HepG2 (cell line): ENCODE data around the gene EBPL. TPM values are rescaled to one million over a fixed set of nuclear protein-coding genes. Genes with fewer than 3 reads are reported as not detected.

Experiments
- AKAP8 ChIP-seq: sonication (generic); formaldehyde crosslinking; IDR thresholded peaks from 2 replicates; pipeline ENCODE4 v1.5.1; 2020; ENCODE audit warnings: mild to moderate bottlenecking, missing genetic modification reagents
- ATAD3A ChIP-seq: sonication (generic); formaldehyde crosslinking; IDR thresholded peaks from 2 replicates; pipeline ENCODE4 v1.4.0; 2020; ENCODE audit warnings: missing genetic modification reagents
- CBFB ChIP-seq: sonication (generic); formaldehyde crosslinking; IDR thresholded peaks from 2 replicates; pipeline ENCODE4 v1.4.0; 2020; ENCODE audit warnings: missing genetic modification reagents
- EP300 ChIP-seq, 3 experiments: sonication (generic) in 1 of 3; formaldehyde crosslinking in 1 of 3; IDR thresholded peaks; 2 replicates each; pipeline versions ENCODE4 v1.5.1 to v1.6.1; 2011 to 2020; ENCODE audit warnings: low read depth in 2 of 3, low read length in 2 of 3, borderline replicate concordance in 1 of 3, improper control_type of control experiment in 1 of 3, mild to moderate bottlenecking in 1 of 3, missing genetic modification reagents in 1 of 3, moderate library complexity in 1 of 3
- ESRRA ChIP-seq: sonication (generic); formaldehyde crosslinking; IDR thresholded peaks from 2 replicates; pipeline ENCODE4 v1.5.1; 2020; ENCODE audit warnings: mild to moderate bottlenecking, low read depth, missing genetic modification reagents
- FOXK1 ChIP-seq: sonication (generic); formaldehyde crosslinking; IDR thresholded peaks from 2 replicates; pipeline ENCODE4 v1.4.0; 2020; ENCODE audit warnings: low read depth, missing genetic modification reagents, borderline replicate concordance
- GFI1 ChIP-seq: sonication (generic); formaldehyde crosslinking; IDR thresholded peaks from 2 replicates; pipeline ENCODE4 v1.5.0; 2020; ENCODE audit warnings: missing genetic modification reagents, mild to moderate bottlenecking, borderline replicate concordance
- HNRNPL ChIP-seq: fragments of 200-400 bp; formaldehyde crosslinking; IDR thresholded peaks from 2 replicates; pipeline ENCODE4 v1.6.1; 2017; ENCODE audit warnings: mild to moderate bottlenecking, low read depth, low read length
- MTF2 ChIP-seq: sonication (generic); formaldehyde crosslinking; IDR thresholded peaks from 2 replicates; pipeline ENCODE4 v1.5.0; 2020; ENCODE audit warnings: missing genetic modification reagents, borderline replicate concordance
- MZF1 ChIP-seq: sonication (generic); formaldehyde crosslinking; IDR thresholded peaks from 2 replicates; pipeline ENCODE4 v1.8.1; 2023; ENCODE audit warnings: mild to moderate bottlenecking, missing genetic modification reagents, borderline replicate concordance
- NFE2L2 ChIP-seq: fragments of 150-350 bp; IDR thresholded peaks from 2 replicates; pipeline ENCODE4 v1.6.1; 2014; ENCODE audit warnings: low read length
- PHF21A ChIP-seq: sonication (generic); formaldehyde crosslinking; IDR thresholded peaks from 2 replicates; pipeline ENCODE4 v1.5.0; 2020; ENCODE audit warnings: mild to moderate bottlenecking, missing genetic modification reagents
- TEAD2 ChIP-seq: sonication (generic); formaldehyde crosslinking; IDR thresholded peaks from 2 replicates; pipeline ENCODE4 v1.9.0; 2021; ENCODE audit warnings: missing genetic modification reagents
- ZFY ChIP-seq: sonication (generic); formaldehyde crosslinking; IDR thresholded peaks from 2 replicates; pipeline ENCODE4 v1.4.0; 2020; ENCODE audit warnings: missing genetic modification reagents
- ZNF383 ChIP-seq: sonication (generic); formaldehyde crosslinking; IDR thresholded peaks from 2 replicates; pipeline ENCODE4 v1.4.0; 2020; ENCODE audit warnings: missing genetic modification reagents, mild to moderate bottlenecking, borderline replicate concordance
- ZNF781 ChIP-seq: sonication (generic); formaldehyde crosslinking; IDR thresholded peaks from 2 replicates; pipeline ENCODE4 v1.5.1; 2020; ENCODE audit warnings: borderline replicate concordance, mild to moderate bottlenecking, missing genetic modification reagents; ENCODE audit errors: not compliant biosample characterization
- ZSCAN30 ChIP-seq: sonication (generic); formaldehyde crosslinking; IDR thresholded peaks from 2 replicates; pipeline ENCODE4 v1.5.0; 2020; ENCODE audit warnings: mild to moderate bottlenecking, missing genetic modification reagents
- polyA plus RNA-seq, 8 experiments: library from polyadenylated mRNA; depleted of rRNA in 3 of 8; stranded (reverse) in 7 of 8; unstranded in 1 of 8; fragments of >200 nt; fragmentation: Illumina TruSeq in 4 of 8; extraction: Trizol in 4 of 8; gene quantifications; 2 replicates each; pipeline versions ENCODE4 v1.2.1 to v1.2.3, GENCODE V29; 2011 to 2016; ENCODE audit warnings: low read depth in 4 of 8, missing spikeins in 1 of 8, mixed read lengths in 1 of 8; ENCODE audit not compliant: insufficient read depth in 1 of 8
- total RNA-seq, 5 experiments: library from RNA; depleted of rRNA; stranded (reverse); fragments of >200 nt; fragmentation: Illumina TruSeq; extraction: Trizol; gene quantifications; 2 replicates each; pipeline ENCODE4 v1.2.3, GENCODE V29; 2016; ENCODE audit warnings: low read depth in 1 of 5
- TF ChIP-seq, protein P1 (sequence below): sonication (generic); formaldehyde crosslinking; IDR thresholded peaks from 2 replicates; pipeline ENCODE4 v1.4.0; 2020; ENCODE audit warnings: missing genetic modification reagents, mild to moderate bottlenecking, borderline replicate concordance
- TF ChIP-seq, protein P2 (sequence below): sonication (generic); formaldehyde crosslinking; IDR thresholded peaks from 2 replicates; pipeline ENCODE4 v1.5.0; 2020; ENCODE audit warnings: mild to moderate bottlenecking, low read depth, missing genetic modification reagents, borderline replicate concordance
- TF ChIP-seq, protein P3 (sequence below): sonication (generic); formaldehyde crosslinking; IDR thresholded peaks from 2 replicates; pipeline ENCODE4 v1.8.1; 2023; ENCODE audit warnings: mild to moderate bottlenecking, missing genetic modification reagents

The EBPL gene
- total and polyA plus RNA-seq, 2 of the 13 experiments (the other 11 are each of a cell fraction or from before 2014, with no cell fraction given), result 96.5 to 152 TPM

DNA sequence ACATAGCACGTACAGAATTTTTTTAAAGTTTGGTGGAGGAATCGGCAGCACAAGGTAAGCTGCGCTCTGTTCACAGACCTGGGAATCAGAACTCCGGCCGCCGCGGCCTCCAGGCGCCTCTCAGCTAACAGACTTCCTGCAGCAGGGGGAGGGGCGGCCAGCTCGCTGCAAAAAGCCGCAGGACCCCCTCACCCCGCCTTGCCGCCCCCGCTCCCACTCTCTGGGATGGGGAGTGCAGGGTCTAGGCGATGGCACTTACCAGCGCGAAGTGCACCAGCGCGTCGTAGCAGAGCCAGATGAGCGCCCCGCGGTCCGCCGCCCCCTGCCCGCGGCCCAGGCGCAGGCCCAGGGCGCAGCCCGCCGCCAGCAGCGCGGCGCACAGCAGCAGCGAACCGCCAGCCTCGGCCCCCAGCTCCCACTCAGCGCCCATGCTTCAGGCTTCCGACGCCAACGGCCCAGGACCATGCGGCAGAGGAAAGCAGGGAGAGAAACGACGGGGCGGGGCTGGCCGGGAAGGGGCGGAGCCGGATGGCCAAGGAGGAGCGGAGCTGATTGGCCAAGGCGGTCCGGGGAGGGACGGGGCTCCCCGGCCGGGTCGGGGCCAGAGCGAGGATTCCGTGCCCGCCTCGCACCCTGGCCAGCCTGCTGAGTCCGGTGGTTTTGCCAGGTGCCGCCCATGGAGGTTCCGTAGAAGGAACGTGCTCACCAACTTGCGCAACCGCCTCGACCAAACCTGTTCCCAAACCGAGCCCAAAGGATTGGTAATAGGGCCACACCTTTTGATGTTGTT lies at the start of gene EBPL (continued):
- TF ChIP-seq MZF1 (CRISPR knock-in tag), result no peak
- TF ChIP-seq ZFY (CRISPR knock-in tag), result peak; percentile 96
- TF ChIP-seq HNRNPL, result peak; percentile 86
- TF ChIP-seq, protein P1, sequence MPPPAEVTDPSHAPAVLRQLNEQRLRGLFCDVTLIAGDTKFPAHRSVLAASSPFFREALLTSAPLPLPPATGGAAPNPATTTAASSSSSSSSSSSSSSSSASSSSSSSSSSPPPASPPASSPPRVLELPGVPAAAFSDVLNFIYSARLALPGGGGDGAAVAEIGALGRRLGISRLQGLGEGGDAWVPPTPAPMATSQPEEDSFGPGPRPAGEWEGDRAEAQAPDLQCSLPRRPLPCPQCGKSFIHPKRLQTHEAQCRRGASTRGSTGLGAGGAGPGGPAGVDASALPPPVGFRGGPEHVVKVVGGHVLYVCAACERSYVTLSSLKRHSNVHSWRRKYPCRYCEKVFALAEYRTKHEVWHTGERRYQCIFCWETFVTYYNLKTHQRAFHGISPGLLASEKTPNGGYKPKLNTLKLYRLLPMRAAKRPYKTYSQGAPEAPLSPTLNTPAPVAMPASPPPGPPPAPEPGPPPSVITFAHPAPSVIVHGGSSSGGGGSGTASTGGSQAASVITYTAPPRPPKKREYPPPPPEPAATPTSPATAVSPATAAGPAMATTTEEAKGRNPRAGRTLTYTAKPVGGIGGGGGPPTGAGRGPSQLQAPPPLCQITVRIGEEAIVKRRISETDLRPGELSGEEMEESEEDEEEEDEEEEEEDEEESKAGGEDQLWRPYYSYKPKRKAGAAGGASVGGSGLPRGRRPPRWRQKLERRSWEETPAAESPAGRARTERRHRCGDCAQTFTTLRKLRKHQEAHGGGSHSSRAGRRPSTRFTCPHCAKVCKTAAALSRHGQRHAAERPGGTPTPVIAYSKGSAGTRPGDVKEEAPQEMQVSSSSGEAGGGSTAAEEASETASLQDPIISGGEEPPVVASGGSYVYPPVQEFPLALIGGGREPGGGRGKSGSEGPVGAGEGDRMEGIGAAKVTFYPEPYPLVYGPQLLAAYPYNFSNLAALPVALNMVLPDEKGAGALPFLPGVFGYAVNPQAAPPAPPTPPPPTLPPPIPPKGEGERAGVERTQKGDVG (CRISPR knock-in tag), result no peak; the same call in 1 of the 2 replicates
- TF ChIP-seq GFI1 (CRISPR knock-in tag), result no peak; the same call in 1 of the 2 replicates
- TF ChIP-seq NFE2L2, result no peak
- peak; percentile 60; the same call in 1 of the 2 replicates for TF ChIP-seq CBFB
- TF ChIP-seq, protein P2, sequence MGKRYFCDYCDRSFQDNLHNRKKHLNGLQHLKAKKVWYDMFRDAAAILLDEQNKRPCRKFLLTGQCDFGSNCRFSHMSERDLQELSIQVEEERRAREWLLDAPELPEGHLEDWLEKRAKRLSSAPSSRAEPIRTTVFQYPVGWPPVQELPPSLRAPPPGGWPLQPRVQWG, result no peak
- TF ChIP-seq PHF21A (CRISPR knock-in tag), result peak; percentile 75; the same call in 1 of the 2 replicates
- TF ChIP-seq TEAD2, result 0 out of 2 replicates have a peak, but pooled peaks have one; percentile 68
- no peak for TF ChIP-seq ATAD3A (CRISPR knock-in tag)
- no peak for TF ChIP-seq MTF2 (CRISPR knock-in tag)
- TF ChIP-seq FOXK1 (CRISPR knock-in tag), result no peak
- TF ChIP-seq ESRRA (CRISPR knock-in tag), result peak; percentile 39; the same call in 1 of the 2 replicates
- TF ChIP-seq, protein P3, sequence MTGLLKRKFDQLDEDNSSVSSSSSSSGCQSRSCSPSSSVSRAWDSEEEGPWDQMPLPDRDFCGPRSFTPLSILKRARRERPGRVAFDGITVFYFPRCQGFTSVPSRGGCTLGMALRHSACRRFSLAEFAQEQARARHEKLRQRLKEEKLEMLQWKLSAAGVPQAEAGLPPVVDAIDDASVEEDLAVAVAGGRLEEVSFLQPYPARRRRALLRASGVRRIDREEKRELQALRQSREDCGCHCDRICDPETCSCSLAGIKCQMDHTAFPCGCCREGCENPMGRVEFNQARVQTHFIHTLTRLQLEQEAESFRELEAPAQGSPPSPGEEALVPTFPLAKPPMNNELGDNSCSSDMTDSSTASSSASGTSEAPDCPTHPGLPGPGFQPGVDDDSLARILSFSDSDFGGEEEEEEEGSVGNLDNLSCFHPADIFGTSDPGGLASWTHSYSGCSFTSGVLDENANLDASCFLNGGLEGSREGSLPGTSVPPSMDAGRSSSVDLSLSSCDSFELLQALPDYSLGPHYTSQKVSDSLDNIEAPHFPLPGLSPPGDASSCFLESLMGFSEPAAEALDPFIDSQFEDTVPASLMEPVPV, result peak; percentile 84
- no peak for TF ChIP-seq ZNF383
- no peak for TF ChIP-seq AKAP8 (CRISPR knock-in tag)
- 0 out of 4 replicates have a peak, but pooled peaks of 1 of the 2 experiments have one; percentile 8 for TF ChIP-seq EP300 (IDR thresholded peaks at IDR 0.05; ENCODE audit: low read depth in 2 of 2, low read length in 2 of 2)
- no peak for TF ChIP-seq EP300 (CRISPR knock-in tag; IDR thresholded peaks at IDR 0.05; ENCODE audit: borderline replicate concordance)
- TF ChIP-seq ZSCAN30 (CRISPR knock-in tag), result no peak
- TF ChIP-seq ZNF781 (CRISPR knock-in tag), result peak; percentile 74
